Pancreas (tissue), 10 donors: ENCODE results near the gene GRIN2A. TPM values are rescaled to one million over a fixed set of nuclear protein-coding genes. Genes with fewer than 3 reads are reported as not detected.

Source experiments
- ATAC-seq, 4 donors: fragments of 200-7000 bp; cut with Tn5 transposase; one replicate each; pipeline versions ENCODE4 v1.8.0 to v1.9.1; 2020; ENCODE audit warnings: mild to moderate bottlenecking in 4 of 4, moderate library complexity in 4 of 4
- DNase-seq, 6 donors: peaks; one replicate each; pipeline ENCODE4 v3.0.0-alpha.2; 2020
- FAIRE-seq: peaks from 2 replicates; lab custom pipeline; 2012; peaks lifted over from hg19 to GRCh38; lab: Jason Lieb, UNC
- H3K27ac ChIP-seq, 4 donors: fragments of 200-600 bp; sonication (generic); 1 replicate in 3 of 4; 2 replicates in 1 of 4; pipeline versions ENCODE4 v1.5.0 to v1.8.0; 2020
- H3K27me3 ChIP-seq, 4 donors: fragments of 200-600 bp; one replicate each; pipeline ENCODE4 v1.8.0; 2021
- H3K36me3 ChIP-seq, 3 donors: fragments of 200-600 bp; sonication (generic) in 1 of 3; one replicate each; pipeline versions ENCODE4 v1.5.0 to v1.8.0; 2020 to 2021
- H3K4me1 ChIP-seq, 3 donors: fragments of 200-600 bp; one replicate each; pipeline ENCODE4 v1.8.0; 2021
- H3K4me3 ChIP-seq, 4 donors: fragments of 200-600 bp; sonication (generic) in 2 of 4; one replicate each; pipeline versions ENCODE4 v1.5.0 to v1.8.0; 2020 to 2021
- H3K9me3 ChIP-seq, 4 donors: fragments of 200-600 bp; one replicate each; pipeline ENCODE4 v1.8.0; 2021
- WGBS, 2 donors: extraction: QIAGEN DNeasy Blood & Tissue Kit; methylation state at CpG; one replicate each; pipeline ENCODE4 v1.1.7; 2013; 5-methylcytosine and 5-hydroxymethylcytosine counted together
- intact Hi-C, 3 donors: fragments of 100-400 bp; cut with DNase I; formaldehyde crosslinking; loops; one replicate each; pipeline versions ENCODE4 v1.11.1 to v1.14.2; 2022
- polyA plus RNA-seq, 2 donors: library from polyadenylated mRNA; stranded (reverse); fragments of 200-250 nt; gene quantifications; one replicate each; pipeline ENCODE4 v1.2.3, GENCODE V29; 2013
- total RNA-seq, 6 donors: library from RNA; stranded (reverse); fragmentation: NEBNext Ultra II Directional in 4 of 6; extraction: Animal tissue kit (Norgen Biotek cat#: 25700) in 4 of 6; gene quantifications; one replicate each; pipeline versions ENCODE4 v1.2.1 to v1.2.4, GENCODE V29; 2021 to 2023
- TF ChIP-seq, protein P1 (sequence below), 4 donors: fragments of 200-600 bp; sonication (generic) in 3 of 4; IDR thresholded peaks; one replicate each; pipeline versions ENCODE4 v1.5.0 to v1.8.0; 2021; ENCODE audit warnings: antibody characterized with exemption in 4 of 4
- donor health status: healthy with polysubstance abuse.
- donor health status: DM: no; HTN: no; CAD: no; lungs with moderate emphysema.
- donor health status: DM: no; HTN: no; CAD: no.
- donor health status: control.
- donor health status: control.
- donor health status: Bipolar disorder and iron deficiency.
- donor health status: DM: yes; HTN: yes; CAD: no.
- donor health status: DM: no; HTN: no; CAD: no.
- donor health status: DM: no; HTN: no; CAD: no.
- donor health status: DM: yes; HTN: yes; CAD: no.

GRIN2A gene
- total and polyA plus RNA-seq, 8 donors: 0.09 to 2.2 (median 0.32) TPM

GRCh38 chr16:10122546-10122945, 59.7 kb downstream of the GRIN2A start:
- 3 to 5% methylated on average over 6 of the region's 6 CpGs for WGBS, 2 donors
- no peak for FAIRE-seq
- Histone ChIP-seq H3K4me3 (no peak overlapping the region), H3K36me3 (no peaks in the 10 kb centered on the region), H3K9me3 (no peaks in the 10 kb centered on the region), H3K27ac (peak overlapping the region in 1 of 4 donors; percentile 59), H3K4me1 (peaks cover 0 to 9% (median 3%) of the 10 kb centered on the region in 3 donors), H3K27me3 (peaks cover 0 to 4% (median 0%) of the 10 kb centered on the region in 4 donors)
- ATAC-seq: peak in 2 of 4 donors; percentile 34 to 42
- intact Hi-C loops: no loop called here
- TF ChIP-seq, protein P1, sequence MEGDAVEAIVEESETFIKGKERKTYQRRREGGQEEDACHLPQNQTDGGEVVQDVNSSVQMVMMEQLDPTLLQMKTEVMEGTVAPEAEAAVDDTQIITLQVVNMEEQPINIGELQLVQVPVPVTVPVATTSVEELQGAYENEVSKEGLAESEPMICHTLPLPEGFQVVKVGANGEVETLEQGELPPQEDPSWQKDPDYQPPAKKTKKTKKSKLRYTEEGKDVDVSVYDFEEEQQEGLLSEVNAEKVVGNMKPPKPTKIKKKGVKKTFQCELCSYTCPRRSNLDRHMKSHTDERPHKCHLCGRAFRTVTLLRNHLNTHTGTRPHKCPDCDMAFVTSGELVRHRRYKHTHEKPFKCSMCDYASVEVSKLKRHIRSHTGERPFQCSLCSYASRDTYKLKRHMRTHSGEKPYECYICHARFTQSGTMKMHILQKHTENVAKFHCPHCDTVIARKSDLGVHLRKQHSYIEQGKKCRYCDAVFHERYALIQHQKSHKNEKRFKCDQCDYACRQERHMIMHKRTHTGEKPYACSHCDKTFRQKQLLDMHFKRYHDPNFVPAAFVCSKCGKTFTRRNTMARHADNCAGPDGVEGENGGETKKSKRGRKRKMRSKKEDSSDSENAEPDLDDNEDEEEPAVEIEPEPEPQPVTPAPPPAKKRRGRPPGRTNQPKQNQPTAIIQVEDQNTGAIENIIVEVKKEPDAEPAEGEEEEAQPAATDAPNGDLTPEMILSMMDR (IDR thresholded peaks at IDR 0.05): no peak
- DNase-seq: no peak

DNA sequence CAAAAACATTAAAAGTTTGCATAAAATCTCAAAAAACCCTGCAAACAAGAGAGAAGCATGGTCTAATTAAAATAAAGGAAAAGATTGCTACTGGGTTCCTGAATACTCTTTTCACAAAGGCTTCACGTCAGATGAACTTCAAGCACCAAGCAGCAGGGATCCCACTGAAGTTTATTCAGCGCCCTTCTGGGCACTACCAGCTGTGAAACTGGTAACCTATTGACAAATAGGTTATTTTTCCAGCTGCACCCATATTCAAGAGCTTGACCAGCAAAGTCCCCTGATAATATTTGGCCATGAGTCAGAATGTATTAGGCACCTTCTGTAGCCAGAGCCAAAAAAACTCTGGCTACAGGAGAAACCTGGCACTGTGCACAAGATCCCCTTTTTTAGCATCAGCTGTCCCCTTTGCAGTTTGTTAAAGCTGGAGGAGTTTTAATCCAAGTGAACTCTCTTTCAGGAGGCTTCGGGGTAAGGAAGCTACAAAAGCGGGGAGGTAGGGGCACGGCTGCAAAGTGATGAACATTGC, 60.3 kb downstream of the GRIN2A start:
- Histone ChIP-seq H3K4me3 (no peak overlapping the region), H3K9me3 (no peaks in the 10 kb centered on the region), H3K36me3 (no peaks in the 10 kb centered on the region), H3K27ac (peak overlapping the region in 2 of 4 donors; percentile 28 to 59), H3K27me3 (peaks cover 0 to 4% (median 0%) of the 10 kb centered on the region in 4 donors), H3K4me1 (peaks cover 0 to 9% (median 3%) of the 10 kb centered on the region in 3 donors)
- ATAC-seq (peak in 3 of 4 donors; percentile 35 to 58 (median 52)), DNase-seq (no peak), FAIRE-seq (no peak)
- intact Hi-C loops: no loop called here
- TF ChIP-seq, protein P1 (IDR thresholded peaks at IDR 0.05): no peak
- 21 to 43% methylated on average over 5 of the region's 5 CpGs for whole genome bisulfite sequencing, 2 donors

DNA sequence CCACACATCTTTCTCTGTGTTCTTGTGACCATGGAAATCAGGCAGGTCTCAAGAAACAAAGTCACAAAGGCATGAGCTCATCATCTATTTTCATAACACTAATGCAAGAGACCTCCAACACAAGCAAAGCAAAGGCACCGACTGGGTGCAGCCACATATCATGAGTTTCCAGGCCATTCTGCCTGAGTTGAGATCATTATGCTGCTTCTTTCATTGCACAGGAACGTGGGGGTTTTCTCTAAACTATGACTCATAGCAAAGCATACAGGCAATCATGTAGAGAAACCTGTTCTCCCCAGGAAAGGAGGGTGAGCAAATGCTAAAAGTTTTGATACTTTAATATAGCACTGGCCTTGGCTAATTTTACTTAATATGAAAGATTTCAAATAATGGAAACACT, 60.7 kb downstream of the GRIN2A start:
- intact Hi-C loops: no loop called here
- H3K4me1 ChIP-seq: peaks cover 0 to 9% (median 3%) of the 10 kb centered on the region in 3 donors
- TF ChIP-seq, protein P1 (IDR thresholded peaks at IDR 0.05): no peak
- H3K36me3 ChIP-seq: no peaks in the 10 kb centered on the region
- H3K27ac ChIP-seq: peak overlapping the region in 2 of 4 donors; percentile 28 to 64
- peak in 3 of 4 donors; percentile 61 to 91 (median 85) for ATAC-seq
- no peaks in the 10 kb centered on the region for H3K9me3 ChIP-seq
- WGBS, 2 donors: 6 to 14% methylated on average over 2 of the region's 2 CpGs
- DNase-seq: peak in 1 of 6 donors; percentile 17
- peaks cover 0 to 4% (median 0%) of the 10 kb centered on the region in 4 donors for H3K27me3 ChIP-seq
- no peak overlapping the region for H3K4me3 ChIP-seq
- FAIRE-seq: no peak

- ATAC-seq: peak in 2 of 4 donors; percentile 18 to 28
- no peak for DNase-seq
- Histone ChIP-seq H3K9me3 (no peaks in the 10 kb centered on the region), H3K27ac (peak overlapping the region in 1 of 4 donors; percentile 64), H3K36me3 (no peaks in the 10 kb centered on the region), H3K4me3 (no peak overlapping the region), H3K4me1 (peaks cover 0 to 9% (median 3%) of the 10 kb centered on the region in 3 donors), H3K27me3 (peaks cover 0 to 4% (median 0%) of the 10 kb centered on the region in 4 donors)
- FAIRE-seq: no peak
- WGBS, 2 donors: 54 to 66% methylated on average over 4 of the region's 4 CpGs
- TF ChIP-seq, protein P1 (IDR thresholded peaks at IDR 0.05): no peak
- intact Hi-C loops: no loop called here
These were observed 61.3 kb downstream of the GRIN2A start for GRCh38 chr16:10120953-10121352.

- Histone ChIP-seq H3K27ac (no peak overlapping the region), H3K27me3 (no peaks in the 10 kb centered on the region), H3K36me3 (no peaks in the 10 kb centered on the region), H3K4me1 (no peaks in the 10 kb centered on the region), H3K4me3 (no peak overlapping the region), H3K9me3 (no peaks in the 10 kb centered on the region)
- 37 to 45% methylated on average over 4 of the region's 4 CpGs for WGBS, 2 donors
- intact Hi-C loops: no loop called here
- TF ChIP-seq, protein P1 (IDR thresholded peaks at IDR 0.05): no peak
- ATAC-seq (peak in 2 of 4 donors; percentile 17 to 51), DNase-seq (no peak), FAIRE-seq (no peak)
These were observed 67.8 kb downstream of the GRIN2A start for GRCh38 chr16:10114409-10114808.
